Prostate gland (tissue), 2 donors: ENCODE results near the gene SPINK2.

ENCODE experiments used
- POLR2A ChIP-seq: fragments of 450-650 bp; IDR thresholded peaks from one replicate; pipeline ENCODE4 v1.6.1; 2016; ENCODE audit warnings: antibody characterized with exemption, mild to moderate bottlenecking
- TF ChIP-seq, protein P1 (sequence below), 4 experiments: fragments of 200-600 bp in 2 of 4; fragments of 450-650 bp in 2 of 4; sonication (generic) in 2 of 4; IDR thresholded peaks; 1 replicate in 3 of 4; 2 replicates in 1 of 4; pipeline ENCODE4 v1.5.1; 2016 to 2019; ENCODE audit warnings: antibody characterized with exemption in 4 of 4, mild to moderate bottlenecking in 2 of 4, moderate library complexity in 2 of 4

DNA sequence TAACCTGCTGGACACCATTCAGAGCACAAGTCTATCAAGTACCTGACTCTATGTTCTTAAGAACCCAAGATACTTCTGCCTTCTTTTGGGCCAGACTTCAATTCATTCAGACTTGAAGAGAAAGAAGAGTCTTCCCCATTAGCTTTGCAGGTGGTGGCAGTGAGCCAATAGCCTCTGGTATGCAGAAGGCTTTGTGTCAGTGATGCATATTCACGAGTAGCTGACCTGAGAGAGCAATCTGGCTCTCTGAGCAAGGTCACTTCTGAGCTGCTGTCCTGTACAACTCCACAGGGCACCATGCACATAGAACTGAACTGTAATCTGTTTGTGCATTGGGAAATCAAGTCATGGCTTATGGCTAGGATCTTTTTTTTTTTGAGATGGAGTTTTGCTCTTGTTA is 39.9 kb upstream of the SPINK2 start:
- TF ChIP-seq, protein P1, sequence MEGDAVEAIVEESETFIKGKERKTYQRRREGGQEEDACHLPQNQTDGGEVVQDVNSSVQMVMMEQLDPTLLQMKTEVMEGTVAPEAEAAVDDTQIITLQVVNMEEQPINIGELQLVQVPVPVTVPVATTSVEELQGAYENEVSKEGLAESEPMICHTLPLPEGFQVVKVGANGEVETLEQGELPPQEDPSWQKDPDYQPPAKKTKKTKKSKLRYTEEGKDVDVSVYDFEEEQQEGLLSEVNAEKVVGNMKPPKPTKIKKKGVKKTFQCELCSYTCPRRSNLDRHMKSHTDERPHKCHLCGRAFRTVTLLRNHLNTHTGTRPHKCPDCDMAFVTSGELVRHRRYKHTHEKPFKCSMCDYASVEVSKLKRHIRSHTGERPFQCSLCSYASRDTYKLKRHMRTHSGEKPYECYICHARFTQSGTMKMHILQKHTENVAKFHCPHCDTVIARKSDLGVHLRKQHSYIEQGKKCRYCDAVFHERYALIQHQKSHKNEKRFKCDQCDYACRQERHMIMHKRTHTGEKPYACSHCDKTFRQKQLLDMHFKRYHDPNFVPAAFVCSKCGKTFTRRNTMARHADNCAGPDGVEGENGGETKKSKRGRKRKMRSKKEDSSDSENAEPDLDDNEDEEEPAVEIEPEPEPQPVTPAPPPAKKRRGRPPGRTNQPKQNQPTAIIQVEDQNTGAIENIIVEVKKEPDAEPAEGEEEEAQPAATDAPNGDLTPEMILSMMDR (IDR thresholded peaks at IDR 0.05), result no peak
- no peak for TF ChIP-seq POLR2A
